Measurements from ENCODE around the gene TMEM170A.

DNA sequence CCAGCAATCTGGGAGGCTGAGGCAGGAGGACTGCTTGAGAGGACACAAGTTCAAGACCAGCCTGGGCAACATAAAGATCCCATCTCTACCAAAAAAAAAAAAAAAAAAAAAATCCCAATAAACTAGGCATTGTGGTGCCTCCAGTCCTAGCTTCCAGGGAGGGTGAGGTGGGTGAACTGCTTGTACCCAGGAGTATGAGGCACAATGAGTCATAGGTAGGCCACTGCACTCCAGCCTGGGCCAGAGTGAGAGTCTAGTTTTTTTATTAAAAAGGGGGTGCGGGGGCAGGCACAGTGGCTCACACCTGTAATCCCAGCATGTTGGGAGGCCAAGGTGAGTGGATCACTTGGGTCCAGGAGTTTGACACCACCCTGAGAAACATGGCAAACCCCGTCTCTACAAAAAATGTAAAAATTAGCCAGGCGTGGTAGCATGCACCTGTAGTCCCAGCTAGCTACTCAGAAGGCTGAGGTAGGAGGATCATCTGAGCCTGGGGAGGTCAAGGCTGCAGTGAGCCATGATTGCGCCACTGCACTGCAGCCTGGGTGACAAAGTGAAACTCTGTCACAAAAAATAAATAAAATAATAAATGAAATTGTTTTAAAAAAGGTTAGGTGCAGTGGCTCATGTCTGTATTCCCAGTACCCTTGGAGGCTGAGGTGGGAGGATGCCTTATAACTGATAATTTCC, 38.6 kb upstream of the TMEM170A start:
- TF ChIP-seq CTCF (IDR thresholded peaks at IDR 0.05) (no peak), POLR2A (IDR thresholded peaks at IDR 0.05) (no peak)

All from right lobe of liver (tissue), 4 donors.